ENCODE measurements around the gene PCDH1. TPM values are rescaled to one million over a fixed set of nuclear protein-coding genes. Genes with fewer than 3 reads are reported as not detected.

Gene PCDH1
- total and polyA plus RNA-seq, 2 of the 8 experiments (the other 6 are each of a cell fraction or from before 2014, with no cell fraction given) = 101 to 102 TPM

- 78% methylated on average over 4 of the region's 4 CpGs; no CpG with 5 or more reads in 1 of the 2 experiments for WGBS, 2 experiments (ENCODE audit: extremely low coverage in 1 of 2, insufficient coverage in 1 of 2, insufficient read length in 1 of 2, insufficient replicate concordance in 2 of 2, low coverage in 1 of 2, low lambda C conversion rate in 2 of 2, missing lambda C conversion rate in 1 of 2)
- Histone ChIP-seq H2BK5ac (ENCODE audit: low read depth, low read length) (no peak overlapping the region), H3K27me3 (replicated peaks in 1 of 4; ENCODE audit: control insufficient read depth in 3 of 4, extremely low read depth in 1 of 4, insufficient read depth in 3 of 4, low read length in 3 of 4) (no peaks in the 10 kb centered on the region; a peak in 1 of 7 replicates), H3K23me2 (ENCODE audit: low read depth, low read length) (no peaks in the 10 kb centered on the region), H3K56ac (replicated peaks; ENCODE audit: insufficient read length, low read depth, low read length) (no peak overlapping the region), H3K14ac (ENCODE audit: insufficient read length) (no peak overlapping the region), H4K8ac (ENCODE audit: extremely low read depth, insufficient read depth, low read length) (no peak overlapping the region), H2BK120ac (replicated peaks; ENCODE audit: low read depth, low read length) (no peak overlapping the region), H3K4me3 (ENCODE audit: extremely low read depth in 1 of 4, insufficient read depth in 2 of 4, low read depth in 3 of 4, low read length in 4 of 4) (no peak overlapping the region), H2BK20ac (ENCODE audit: low read length) (no peak overlapping the region), H4K5ac (ENCODE audit: insufficient read length, low read depth, low read length) (no peak overlapping the region), H2BK15ac (ENCODE audit: low read length) (no peak overlapping the region), H3K9ac (replicated peaks in 1 of 4; ENCODE audit: extremely low read depth in 1 of 4, low read depth in 3 of 4, low read length in 3 of 4) (no peak overlapping the region), H2AFZ (ENCODE audit: low read length) (no peak overlapping the region), H3K4me2 (ENCODE audit: insufficient read depth in 1 of 2, low read depth in 2 of 2, low read length in 2 of 2) (no peak overlapping the region), H3K27ac (ENCODE audit: low read depth, low read length) (no peak overlapping the region), H3K36me3 (ENCODE audit: control insufficient read depth in 2 of 4, insufficient read depth in 4 of 4, low read length in 3 of 4) (no peaks in the 10 kb centered on the region), H2AK5ac (ENCODE audit: low read depth, low read length) (no peak overlapping the region), H3K79me2 (ENCODE audit: control insufficient read depth in 1 of 2, insufficient read depth in 2 of 2, low read length in 2 of 2) (no peaks in the 10 kb centered on the region), H3K18ac (ENCODE audit: extremely low read depth, low read length) (no peak overlapping the region), H4K20me1 (replicated peaks in 1 of 2; ENCODE audit: control insufficient read depth in 1 of 2, insufficient read depth in 2 of 2, low read length in 2 of 2) (no peaks in the 10 kb centered on the region), H3K4ac (replicated peaks; ENCODE audit: insufficient read length, low read depth, low read length) (no peak overlapping the region), H4K91ac (replicated peaks; ENCODE audit: insufficient read length, low read length) (no peak overlapping the region), H3K79me1 (ENCODE audit: low read depth, low read length) (no peaks in the 10 kb centered on the region), H2BK12ac (ENCODE audit: low read depth, low read length) (no peak overlapping the region), H3K4me1 (replicated peaks in 1 of 4; ENCODE audit: control insufficient read depth in 3 of 4, insufficient read depth in 4 of 4, low read length in 3 of 4) (no peaks in the 10 kb centered on the region), H3K23ac (ENCODE audit: insufficient read length) (no peak overlapping the region), H3K9me3 (ENCODE audit: insufficient read depth in 2 of 2, low read depth in 1 of 2, low read length in 1 of 2) (no peaks in the 10 kb centered on the region)
- FAIRE-seq (no peak), DNase-seq (ENCODE audit: low read depth in 1 of 2, low spot score in 2 of 2) (no peak)
- TF ChIP-seq TEAD4 (IDR thresholded peaks at IDR 0.05; ENCODE audit: low read depth, low read length) (no peak), SAP30 (IDR thresholded peaks at IDR 0.05; ENCODE audit: insufficient read depth, insufficient replicate concordance, low read length) (no peak), MAX (IDR thresholded peaks at IDR 0.05) (no peak), SP1 (IDR thresholded peaks at IDR 0.05; ENCODE audit: low read depth, low read length) (no peak), SIRT6 (IDR thresholded peaks at IDR 0.05; ENCODE audit: low read length) (no peak), CHD1 (IDR thresholded peaks at IDR 0.05; ENCODE audit: low read depth, low read length) (no peak), MAFK (IDR thresholded peaks at IDR 0.05; ENCODE audit: low read depth, low read length) (no peak), GABPA (IDR thresholded peaks at IDR 0.05; ENCODE audit: borderline replicate concordance, insufficient read depth, low read length) (no peak)
- ChIA-PET POLR2A (ENCODE audit: partially characterized antibody) (no interaction called here), CTCF (ENCODE audit: partially characterized antibody) (interaction anchor here (0.6 to 2.3 kb wide), 6 partner anchors 12 to 211 kb away, joined by 3 to 9 read pairs (median 4); no protein-coding TSS in a partner anchor)
Observed at GRCh38 chr5:141903261-141903660, 25.1 kb upstream of the PCDH1 start.

Data from H1 (cell line).